MCF 10A (cell line): ENCODE measurements around the gene SLC9A8. TPM values are rescaled to one million over a fixed set of nuclear protein-coding genes. Genes with fewer than 3 reads are reported as not detected.

ENCODE experiments used
- BruUV-seq: library from RNA; stranded (reverse); fragments of 400-500 nt; replicated peaks from 2 replicates; lab custom pipeline; 2021; lab: Mats Ljungman, UMichigan
- CTCF ChIA-PET: fragments of 300-600 bp; sonication (Branson Sonifier 250); formaldehyde crosslinking; extraction: SDS; loops from one replicate; lab custom pipeline; 2021; ENCODE audit warnings: antibody characterized with exemption, inconsistent platforms; lab: Yijun Ruan, JAX
- POLR2A ChIA-PET: fragments of 300-600, 350-650 bp; sonication (Branson Sonifier 250); formaldehyde crosslinking; extraction: SDS; loops from one replicate; lab custom pipeline; 2020; ENCODE audit warnings: antibody characterized with exemption, inconsistent platforms; lab: Yijun Ruan, JAX
- DNase-seq: peaks from one replicate; pipeline ENCODE4 v3.0.0-alpha.2; 2018; ENCODE audit not compliant: unreplicated experiment
- H3K27ac Mint-ChIP-seq: one replicate; pipeline ENCODE4 v1.8.0; 2022; ENCODE audit warnings: mild to moderate bottlenecking, low read depth, mixed read lengths; ENCODE audit not compliant: unreplicated experiment
- H3K27me3 Mint-ChIP-seq: one replicate; pipeline ENCODE4 v1.8.0; 2022; ENCODE audit warnings: mixed read lengths; ENCODE audit not compliant: insufficient read depth, unreplicated experiment
- H3K36me3 Mint-ChIP-seq: one replicate; pipeline ENCODE4 v1.8.0; 2022; ENCODE audit warnings: mild to moderate bottlenecking, moderate library complexity, mixed read lengths; ENCODE audit not compliant: insufficient read depth, unreplicated experiment
- H3K4me1 Mint-ChIP-seq: one replicate; pipeline ENCODE4 v1.8.0; 2022; ENCODE audit warnings: mixed read lengths; ENCODE audit not compliant: insufficient read depth, unreplicated experiment
- H3K4me3 Mint-ChIP-seq: one replicate; pipeline ENCODE4 v1.8.0; 2022; ENCODE audit warnings: mild to moderate bottlenecking, moderate library complexity, mixed read lengths; ENCODE audit not compliant: unreplicated experiment
- H3K9me3 Mint-ChIP-seq: one replicate; pipeline ENCODE4 v1.8.0; 2022; ENCODE audit warnings: mixed read lengths; ENCODE audit not compliant: unreplicated experiment
- CTCF ChIP-seq: fragments of 200-600 bp; IDR thresholded peaks from one replicate; pipeline ENCODE4 v1.8.0; 2022; ENCODE audit warnings: antibody characterized with exemption, mild to moderate bottlenecking; ENCODE audit not compliant: unreplicated experiment
- intact Hi-C: fragments of 100-400 bp; cut with micrococcal nuclease; formaldehyde crosslinking; loops from 2 replicates; pipeline ENCODE4 v1.14.1; 2022
- total RNA-seq: library from RNA; stranded (reverse); gene quantifications from 2 replicates; pipeline ENCODE4 v1.2.3, GENCODE V29; 2022

The SLC9A8 gene
- total RNA-seq, 1 experiment from 2014 or later: 14.6 TPM

DNA sequence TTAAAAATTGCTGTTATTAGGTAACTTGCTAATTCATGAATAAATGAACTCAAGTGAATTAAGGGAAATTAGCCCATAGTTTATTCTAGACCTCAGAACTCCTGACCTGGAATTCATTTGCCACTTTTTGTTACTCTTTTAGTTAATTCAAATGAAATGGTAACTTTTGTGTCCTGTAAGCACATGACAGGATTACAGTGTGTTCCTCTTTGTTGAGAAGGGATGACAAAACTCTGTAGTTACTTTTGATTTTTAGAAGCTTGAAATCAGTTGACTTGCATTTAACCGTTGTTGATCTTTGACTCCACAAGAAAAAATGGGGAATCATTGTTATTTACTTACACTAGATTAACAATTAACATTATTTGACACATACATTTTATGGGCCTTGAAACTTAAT lies 6.2 kb downstream of the SLC9A8 start:
- no TSS peak for BruUV-seq
- H3K9me3 Mint-ChIP-seq: no peaks in the 10 kb centered on the region
- H3K36me3 Mint-ChIP-seq: peaks cover 75% of the 10 kb centered on the region
- no peak overlapping the region for H3K4me3 Mint-ChIP-seq
- no peak for TF ChIP-seq CTCF
- H3K27me3 Mint-ChIP-seq: no peaks in the 10 kb centered on the region
- DNase-seq: no peak
- intact Hi-C loops: no loop called here
- POLR2A ChIA-PET: no interaction called here
- peaks cover 25% of the 10 kb centered on the region for H3K4me1 Mint-ChIP-seq
- no peak overlapping the region for H3K27ac Mint-ChIP-seq
- CTCF ChIA-PET: interaction anchor here (1.3 kb wide), 1 partner anchor 27 kb away, joined by 7 read pairs; no protein-coding TSS in a partner anchor

- H3K27me3 Mint-ChIP-seq: no peaks in the 10 kb centered on the region
- no TSS peak for BruUV-seq
- peaks cover 84% of the 10 kb centered on the region for H3K36me3 Mint-ChIP-seq
- POLR2A ChIA-PET: interaction anchor here (0.7 kb wide), 1 partner anchor 333 kb away, joined by 3 read pairs; no protein-coding TSS in a partner anchor
- no peak for DNase-seq
- peaks cover 17% of the 10 kb centered on the region for H3K4me1 Mint-ChIP-seq
- intact Hi-C loops: no loop called here
- no peak overlapping the region for H3K27ac Mint-ChIP-seq
- TF ChIP-seq CTCF: no peak
- no peak overlapping the region for H3K4me3 Mint-ChIP-seq
- CTCF ChIA-PET: interaction anchor here (1.3 to 1.4 kb wide), 2 partner anchors 27 to 211 kb away, joined by 5 to 7 read pairs; no protein-coding TSS in a partner anchor
- no peaks in the 10 kb centered on the region for H3K9me3 Mint-ChIP-seq
Measured at GRCh38 chr20:49819702-49820101, 7.1 kb downstream of the SLC9A8 start.

- intact Hi-C loops: loop anchor here (1.0 kb wide), 1 partner anchor 210 kb away; no protein-coding TSS in a partner anchor
- Mint-ChIP-seq H3K27ac (no peak overlapping the region), H3K4me1 (peaks cover 11% of the 10 kb centered on the region), H3K27me3 (no peaks in the 10 kb centered on the region), H3K36me3 (peaks cover 84% of the 10 kb centered on the region), H3K9me3 (no peaks in the 10 kb centered on the region), H3K4me3 (no peak overlapping the region)
- TF ChIP-seq CTCF: no peak
- DNase-seq: no peak
- ChIA-PET CTCF (interaction anchor here (0.5 to 1.9 kb wide), 8 partner anchors 9 to 337 kb away, joined by 3 to 9 read pairs (median 3); partner anchors contain the start of gene SLC9A8), POLR2A (interaction anchor here (0.7 to 2.0 kb wide), 6 partner anchors 8 to 198 kb away, joined by 3 to 7 read pairs (median 4); partner anchors contain the start of gene SLC9A8)
- BruUV-seq: no TSS peak
Measured at GRCh38 chr20:49821381-49821780, 8.8 kb downstream of the SLC9A8 start.

GRCh38 chr20:49821870-49822331 lies 9.3 kb downstream of the SLC9A8 start:
- ChIA-PET POLR2A (interaction anchor here (0.6 to 2.0 kb wide), 6 partner anchors 9 to 280 kb away, joined by 3 to 7 read pairs (median 4); partner anchors contain the start of gene SLC9A8), CTCF (interaction anchor here (0.6 to 1.9 kb wide), 10 partner anchors 9 to 277 kb away, joined by 3 to 9 read pairs (median 3); partner anchors contain the start of gene SLC9A8)
- intact Hi-C loops: loop anchor here (1.0 kb wide), 1 partner anchor 211 kb away; no protein-coding TSS in a partner anchor
- no peak for TF ChIP-seq CTCF
- Mint-ChIP-seq H3K4me1 (peaks cover 11% of the 10 kb centered on the region), H3K9me3 (no peaks in the 10 kb centered on the region), H3K27me3 (no peaks in the 10 kb centered on the region), H3K36me3 (peaks cover 83% of the 10 kb centered on the region), H3K27ac (no peak overlapping the region), H3K4me3 (no peak overlapping the region)
- no TSS peak for BruUV-seq
- DNase-seq: peak; percentile 59
